HEK293T (cell line): ENCODE data around the gene ACTN2.

Experiments
- ARNT ChIP-seq: fragments of 450-650 bp; IDR thresholded peaks from 2 replicates; pipeline ENCODE4 v1.6.1; 2017; ENCODE audit warnings: mild to moderate bottlenecking
- BHLHE40 ChIP-seq: fragments of 450-650 bp; IDR thresholded peaks from 2 replicates; pipeline ENCODE4 v1.6.1; 2016; ENCODE audit warnings: mild to moderate bottlenecking, moderate library complexity, borderline replicate concordance
- CTBP1 ChIP-seq: fragments of 450-650 bp; IDR thresholded peaks from 2 replicates; pipeline ENCODE4 v1.6.1; 2016; ENCODE audit warnings: borderline replicate concordance
- ELF4 ChIP-seq: fragments of 450-650 bp; IDR thresholded peaks from 2 replicates; pipeline ENCODE4 v1.6.1; 2017; ENCODE audit warnings: antibody characterized with exemption
- FOXA1 ChIP-seq: fragments of 450-650 bp; IDR thresholded peaks from 2 replicates; pipeline ENCODE4 v1.6.1; 2016; ENCODE audit warnings: mild to moderate bottlenecking
- FOXK2 ChIP-seq: fragments of 450-650 bp; IDR thresholded peaks from 2 replicates; pipeline ENCODE4 v1.6.1; 2016; ENCODE audit warnings: mild to moderate bottlenecking
- FOXM1 ChIP-seq: fragments of 450-650 bp; IDR thresholded peaks from 2 replicates; pipeline ENCODE4 v1.6.1; 2017; ENCODE audit warnings: mild to moderate bottlenecking, borderline replicate concordance
- LEF1 ChIP-seq: fragments of 450-650 bp; IDR thresholded peaks from 2 replicates; pipeline ENCODE4 v1.6.1; 2017; ENCODE audit warnings: mild to moderate bottlenecking, borderline replicate concordance
- NFRKB ChIP-seq: fragments of 450-650 bp; IDR thresholded peaks from 2 replicates; pipeline ENCODE4 v1.6.1; 2016; ENCODE audit warnings: mild to moderate bottlenecking, moderate library complexity
- SP1 ChIP-seq: fragments of 450-650 bp; IDR thresholded peaks from 2 replicates; pipeline ENCODE4 v1.6.1; 2017
- SUZ12 ChIP-seq: fragments of 450-650 bp; IDR thresholded peaks from 2 replicates; pipeline ENCODE4 v1.6.1; 2016; ENCODE audit warnings: mild to moderate bottlenecking
- TARDBP ChIP-seq: fragments of 450-650 bp; IDR thresholded peaks from 2 replicates; pipeline ENCODE4 v1.6.1; 2016
- TF ChIP-seq, protein P1 (sequence below): fragments of 450-650 bp; IDR thresholded peaks from 2 replicates; pipeline ENCODE4 v1.6.1; 2016

DNA sequence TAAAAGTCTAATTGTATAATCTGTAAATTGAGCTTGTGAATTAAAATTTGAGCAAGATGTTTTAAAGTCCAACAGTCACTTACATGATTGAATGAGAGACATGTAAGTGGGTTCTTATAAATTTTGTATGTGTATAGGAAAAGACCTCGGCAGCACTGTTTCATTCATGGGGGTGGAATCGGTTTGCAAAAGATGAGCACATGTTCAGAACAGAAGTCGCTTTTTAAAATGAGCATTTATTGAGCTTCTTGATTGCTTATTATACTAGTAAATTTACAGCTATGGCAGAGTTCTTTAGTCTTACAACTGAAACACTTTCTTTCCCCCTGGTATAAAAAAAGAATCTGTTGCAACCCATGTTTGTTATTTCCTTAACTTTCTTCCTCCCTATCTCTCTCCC, 33.9 kb downstream of the ACTN2 start:
- TF ChIP-seq BHLHE40: no peak
- TF ChIP-seq, protein P1, sequence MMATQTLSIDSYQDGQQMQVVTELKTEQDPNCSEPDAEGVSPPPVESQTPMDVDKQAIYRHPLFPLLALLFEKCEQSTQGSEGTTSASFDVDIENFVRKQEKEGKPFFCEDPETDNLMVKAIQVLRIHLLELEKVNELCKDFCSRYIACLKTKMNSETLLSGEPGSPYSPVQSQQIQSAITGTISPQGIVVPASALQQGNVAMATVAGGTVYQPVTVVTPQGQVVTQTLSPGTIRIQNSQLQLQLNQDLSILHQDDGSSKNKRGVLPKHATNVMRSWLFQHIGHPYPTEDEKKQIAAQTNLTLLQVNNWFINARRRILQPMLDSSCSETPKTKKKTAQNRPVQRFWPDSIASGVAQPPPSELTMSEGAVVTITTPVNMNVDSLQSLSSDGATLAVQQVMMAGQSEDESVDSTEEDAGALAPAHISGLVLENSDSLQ: no peak
- TF ChIP-seq SUZ12: no peak
- no peak for TF ChIP-seq FOXA1
- TF ChIP-seq NFRKB: no peak
- no peak for TF ChIP-seq TARDBP
- no peak for TF ChIP-seq FOXK2
- TF ChIP-seq SP1: no peak
- no peak for TF ChIP-seq CTBP1
- TF ChIP-seq FOXM1: no peak
- TF ChIP-seq ELF4: no peak
- no peak for TF ChIP-seq LEF1
- no peak for TF ChIP-seq ARNT
